HCT116 (cell line): ENCODE results near the gene PHF2. TPM values are rescaled to one million over a fixed set of nuclear protein-coding genes. Genes with fewer than 3 reads are reported as not detected.

Experiments
- ATAC-seq: fragments of 200-7000 bp; cut with Tn5 transposase; 2 replicates; pipeline ENCODE4 v1.9.1; 2020; ENCODE audit warnings: mild to moderate bottlenecking, moderate library complexity
- BruUV-seq: library from RNA; stranded (reverse); fragments of 400-500 nt; replicated peaks from 2 replicates; lab custom pipeline; 2021; lab: Mats Ljungman, UMichigan
- CTCF ChIA-PET: fragments of 300-600 bp; sonication (Branson Sonifier 250); formaldehyde crosslinking; loops from one replicate; lab custom pipeline; 2021; ENCODE audit warnings: antibody characterized with exemption; lab: Charles Lee
- POLR2A ChIA-PET: fragments of 300-600, 350-600 bp; sonication (Branson Sonifier 250); formaldehyde crosslinking; loops from one replicate; lab custom pipeline; 2021; ENCODE audit warnings: antibody characterized with exemption; lab: Charles Lee
- RAD21 ChIA-PET, 2 experiments: fragments of 300-600 bp; sonication (Branson Sonifier 250); formaldehyde crosslinking; loops; one replicate each; lab custom pipeline; 2023; ENCODE audit warnings: low total read pairs in 2 of 2; ENCODE audit not compliant: uncharacterized antibody in 2 of 2, unreplicated experiment in 2 of 2, low non-redundant PET in 1 of 2; lab: Charles Lee
- DNase-seq: peaks from one replicate; pipeline ENCODE4 v3.0.0-alpha.2; 2010; ENCODE audit warnings: low read depth, low spot score
- H2AFZ ChIP-seq: fragments of 200-600 bp; shearing (Covaris generic), sonication (generic); 2 replicates; pipeline ENCODE4 v1.6.1; 2017; ENCODE audit warnings: low read depth, mixed run types, mixed read lengths, antibody characterized with exemption, low read length; ENCODE audit not compliant: poor library complexity, severe bottlenecking
- H3K27ac ChIP-seq: 2 replicates; pipeline ENCODE4 v1.5.1; 2012; ENCODE audit warnings: low read depth, low read length
- H3K27me3 ChIP-seq: fragments of 200-600 bp; sonication (generic); 2 replicates; pipeline ENCODE4 v1.6.1; 2016; ENCODE audit warnings: mixed run types, low read length, mixed read lengths; ENCODE audit not compliant: insufficient read depth
- H3K36me3 ChIP-seq, 2 experiments: fragments of 200-500 bp in 1 of 2; fragments of 200-600 bp in 1 of 2; sonication (Bioruptor generic) in 1 of 2; sonication (generic) in 1 of 2; 2 replicates each; pipeline versions ENCODE4 v1.5.1 to v1.6.1; 2014 to 2016; ENCODE audit warnings: low read length in 2 of 2, inconsistent platforms in 1 of 2, mixed read lengths in 1 of 2, mixed run types in 1 of 2; ENCODE audit not compliant: insufficient read depth in 2 of 2, control insufficient read depth in 1 of 2
- H3K4me1 ChIP-seq, 2 experiments: fragments of 200-600 bp in 1 of 2; sonication (generic) in 1 of 2; 2 replicates each; pipeline versions ENCODE4 v1.5.1 to v1.6.1; 2012 to 2017; ENCODE audit warnings: low read length in 2 of 2, inconsistent platforms in 1 of 2, mild to moderate bottlenecking in 1 of 2, mixed read lengths in 1 of 2, mixed run types in 1 of 2, moderate library complexity in 1 of 2; ENCODE audit not compliant: insufficient read depth in 2 of 2, control insufficient read depth in 1 of 2
- H3K4me2 ChIP-seq: fragments of 200-600 bp; sonication (generic); 2 replicates; pipeline ENCODE4 v1.6.1; 2017; ENCODE audit warnings: mixed run types, low read length, mixed read lengths
- H3K4me3 ChIP-seq, 2 experiments: fragments of 200-600 bp in 1 of 2; sonication (generic) in 1 of 2; replicated peaks in 1 of 2; 2 replicates each; pipeline ENCODE4 v1.5.1; 2011 to 2016; ENCODE audit warnings: low read length in 2 of 2, control low read depth in 1 of 2, low read depth in 1 of 2, mild to moderate bottlenecking in 1 of 2, mixed read lengths in 1 of 2, mixed run types in 1 of 2
- H3K79me2 ChIP-seq: fragments of 200-600 bp; sonication (generic); 2 replicates; pipeline ENCODE4 v1.6.1; 2017; ENCODE audit warnings: mild to moderate bottlenecking, mixed run types, low read length, moderate library complexity, mixed read lengths; ENCODE audit not compliant: insufficient read depth
- H3K9ac ChIP-seq: fragments of 200-600 bp; sonication (generic); 2 replicates; pipeline ENCODE4 v1.6.1; 2016; ENCODE audit warnings: low read length, mixed read lengths
- H3K9me2 ChIP-seq: fragments of 200-600 bp; sonication (generic), shearing (Covaris generic); 2 replicates; pipeline ENCODE4 v1.6.1; 2017; ENCODE audit warnings: mixed run types, mild to moderate bottlenecking, moderate library complexity; ENCODE audit not compliant: insufficient read depth
- H3K9me3 ChIP-seq, 2 experiments: fragments of 200-500 bp in 1 of 2; fragments of 200-600 bp in 1 of 2; sonication (Bioruptor generic) in 1 of 2; sonication (generic) in 1 of 2; 2 replicates each; pipeline ENCODE4 v1.6.1; 2014 to 2017; ENCODE audit warnings: low read length in 2 of 2, mixed read lengths in 2 of 2, inconsistent platforms in 1 of 2, low read depth in 1 of 2, mild to moderate bottlenecking in 1 of 2, mixed run types in 1 of 2, moderate library complexity in 1 of 2; ENCODE audit not compliant: control insufficient read depth in 1 of 2, insufficient read depth in 1 of 2
- H4K20me1 ChIP-seq: fragments of 200-600 bp; sonication (generic), shearing (Covaris generic); 2 replicates; pipeline ENCODE4 v1.6.1; 2017; ENCODE audit warnings: mixed run types, mild to moderate bottlenecking, moderate library complexity; ENCODE audit not compliant: insufficient read depth
- ATF3 ChIP-seq: IDR thresholded peaks from 2 replicates; pipeline ENCODE4 v1.6.1; 2012
- CEBPB ChIP-seq: IDR thresholded peaks from 2 replicates; pipeline ENCODE4 v1.6.1; 2012; ENCODE audit warnings: low read depth
- CTCF ChIP-seq, 3 experiments: fragments of 200-600 bp in 1 of 3; sonication (generic) in 1 of 3; IDR thresholded peaks in 2 of 3; conservative IDR thresholded peaks in 1 of 3; 2 replicates each; pipeline ENCODE4 v1.5.1; 2012 to 2017; ENCODE audit warnings: low read depth in 2 of 3, low read length in 2 of 3, antibody characterized with exemption in 1 of 3, borderline replicate concordance in 1 of 3, control low read depth in 1 of 3, mild to moderate bottlenecking in 1 of 3, mixed read lengths in 1 of 3, mixed run types in 1 of 3, moderate library complexity in 1 of 3; ENCODE audit not compliant: insufficient read depth in 1 of 3
- EGR1 ChIP-seq: IDR thresholded peaks from 2 replicates; pipeline ENCODE4 v1.6.1; 2012; ENCODE audit warnings: low read depth
- ELF1 ChIP-seq: IDR thresholded peaks from 2 replicates; pipeline ENCODE4 v1.6.1; 2012; ENCODE audit warnings: low read depth, borderline replicate concordance
- EZH2 ChIP-seq: fragments of 200-600 bp; sonication (generic); IDR thresholded peaks from 2 replicates; pipeline ENCODE4 v1.6.1; 2017; ENCODE audit warnings: antibody characterized with exemption, mixed run types
- EZH2phosphoT487 ChIP-seq: fragments of 200-600 bp; IDR thresholded peaks from 2 replicates; pipeline ENCODE4 v1.6.1; 2018; ENCODE audit warnings: antibody characterized with exemption, borderline replicate concordance
- FOSL1 ChIP-seq: IDR thresholded peaks from 2 replicates; pipeline ENCODE4 v1.6.1; 2012; ENCODE audit warnings: low read depth
- JUND ChIP-seq: IDR thresholded peaks from 2 replicates; pipeline ENCODE4 v1.6.1; 2012
- MAX ChIP-seq: IDR thresholded peaks from 2 replicates; pipeline ENCODE4 v1.6.1; 2012
- POLR2A ChIP-seq: IDR thresholded peaks from 2 replicates; pipeline ENCODE4 v1.7.0; 2011; ENCODE audit warnings: borderline replicate concordance; ENCODE audit not compliant: insufficient read depth, insufficient read length; ENCODE audit errors: extremely low read depth
- POLR2AphosphoS5 ChIP-seq: IDR thresholded peaks from 2 replicates; pipeline ENCODE4 v1.6.1; 2011; ENCODE audit warnings: mild to moderate bottlenecking, low read depth, low read length, moderate library complexity
- RAD21 ChIP-seq: IDR thresholded peaks from 2 replicates; pipeline ENCODE4 v1.6.1; 2012; ENCODE audit warnings: low read depth, mild to moderate bottlenecking
- REST ChIP-seq: IDR thresholded peaks from 2 replicates; pipeline ENCODE4 v1.6.1; 2012; ENCODE audit warnings: low read depth
- SIN3A ChIP-seq: IDR thresholded peaks from 2 replicates; pipeline ENCODE4 v1.6.1; 2012; ENCODE audit warnings: low read depth
- SP1 ChIP-seq: IDR thresholded peaks from 2 replicates; pipeline ENCODE4 v1.6.1; 2012; ENCODE audit warnings: low read depth
- SRF ChIP-seq: IDR thresholded peaks from 2 replicates; pipeline ENCODE4 v1.6.1; 2012; ENCODE audit warnings: low read depth
- TCF7L2 ChIP-seq: IDR thresholded peaks from 2 replicates; pipeline ENCODE4 v1.7.0; 2011; ENCODE audit warnings: borderline replicate concordance, inconsistent platforms; ENCODE audit not compliant: insufficient read depth, insufficient read length; ENCODE audit errors: extremely low read depth
- YY1 ChIP-seq: IDR thresholded peaks from 2 replicates; pipeline ENCODE4 v1.6.1; 2011; ENCODE audit warnings: low read length, low read depth, moderate library complexity, mild to moderate bottlenecking; ENCODE audit not compliant: insufficient replicate concordance; ENCODE audit errors: extremely low read depth
- intact Hi-C: fragments of 100-400 bp; cut with micrococcal nuclease; formaldehyde crosslinking; loops from 2 replicates; pipeline ENCODE4 v1.10.0; 2022
- total RNA-seq: library from RNA; stranded (reverse); gene quantifications from one replicate; pipeline ENCODE4 v1.2.1, GENCODE V29; 2021; ENCODE audit not compliant: unreplicated experiment

Gene PHF2
- total RNA-seq, 1 experiment from 2014 or later = 20.6 TPM

GRCh38 chr9:93690618-93691017 lies 114.2 kb downstream of the PHF2 start:
- H3K4me2 ChIP-seq = no peak overlapping the region
- DNase-seq = no peak
- H3K27me3 ChIP-seq = no peaks in the 10 kb centered on the region
- ChIA-PET POLR2A (no interaction called here), RAD21 (no interaction called here), CTCF (no interaction called here)
- intact Hi-C loops = no loop called here
- H3K79me2 ChIP-seq = no peaks in the 10 kb centered on the region
- no peak for ATAC-seq
- H4K20me1 ChIP-seq = no peaks in the 10 kb centered on the region
- no peak overlapping the region for H2AFZ ChIP-seq
- peaks cover 5% of the 10 kb centered on the region in 2 experiments for H3K9me3 ChIP-seq
- H3K36me3 ChIP-seq = no peaks in the 10 kb centered on the region
- H3K4me3 ChIP-seq = no peak overlapping the region
- no peak overlapping the region for H3K27ac ChIP-seq
- H3K9ac ChIP-seq = no peak overlapping the region
- no peak for TF ChIP-seq EZH2phosphoT487
- no peak for TF ChIP-seq RAD21
- TF ChIP-seq JUND = no peak
- no peak for TF ChIP-seq TCF7L2
- no peak for TF ChIP-seq EGR1
- TF ChIP-seq YY1 = no peak
- TF ChIP-seq EZH2 = no peak
- TF ChIP-seq SRF = no peak
- no peak for TF ChIP-seq ELF1
- no peak for TF ChIP-seq SIN3A
- TF ChIP-seq CTCF (IDR thresholded peaks at IDR 0.05 in 2 of 3, conservative IDR thresholded peaks at IDR 0.05 in 1 of 3; ENCODE audit: borderline replicate concordance in 1 of 3, insufficient read depth in 1 of 3, low read depth in 2 of 3, low read length in 2 of 3) = no peak
- no peak for TF ChIP-seq MAX
- no peak for TF ChIP-seq SP1
- no peak for TF ChIP-seq CEBPB
- no peak for TF ChIP-seq FOSL1
- TF ChIP-seq ATF3 = no peak
- no peak for TF ChIP-seq POLR2AphosphoS5
- no peak for TF ChIP-seq POLR2A
- TF ChIP-seq REST = no peak
- H3K9me2 ChIP-seq = no peaks in the 10 kb centered on the region
- H3K4me1 ChIP-seq = no peaks in the 10 kb centered on the region
- BruUV-seq = no TSS peak
